Cardiac atrium fibroblast (primary cell): ENCODE results near the gene CHRNA7. TPM values are rescaled to one million over a fixed set of nuclear protein-coding genes. Genes with fewer than 3 reads are reported as not detected.

Experiments
- total RNA-seq: library from RNA; depleted of rRNA; stranded (reverse); fragments of >200 nt; gene quantifications from 2 replicates; pipeline ENCODE4 v1.2.3, GENCODE V29; 2015

Gene CHRNA7
- total RNA-seq: under 0.01 and 0.54 TPM in 2 replicates

GRCh38 chr15:32029862-32030781 lies at the start of gene CHRNA7:
Gene CHRNA7, plus strand, starts transcription at chr15:32030515. Its CDS starts 80 bp downstream, at chr15:32030595.

Other genes with a start within 250 kb of the CHRNA7 start
- 0.16 and 3.8 TPM in 2 replicates for gene OTUD7A, start 159.8 kb upstream of the CHRNA7 start, total RNA-seq